Measurements from ENCODE around the gene UMPS. TPM values are rescaled to one million over a fixed set of nuclear protein-coding genes. Genes with fewer than 3 reads are reported as not detected.

Gene UMPS
- total RNA-seq, 1 donor from 2014 or later, result 22.2 TPM

GRCh38 chr3:124758851-124759635, 28.8 kb downstream of the UMPS start:
- Histone ChIP-seq H3K4me3 (no peak overlapping the region), H3K36me3 (peaks cover 14% of the 10 kb centered on the region), H3K4me1 (peaks cover 3% of the 10 kb centered on the region), H3K27me3 (no peaks in the 10 kb centered on the region), H3K27ac (no peak overlapping the region), H3K9me3 (no peaks in the 10 kb centered on the region)
- ATAC-seq (no peak), DNase-seq (no peak)
- intact Hi-C loops (cut with DNase I), result no loop called here
- TF ChIP-seq, protein P1, sequence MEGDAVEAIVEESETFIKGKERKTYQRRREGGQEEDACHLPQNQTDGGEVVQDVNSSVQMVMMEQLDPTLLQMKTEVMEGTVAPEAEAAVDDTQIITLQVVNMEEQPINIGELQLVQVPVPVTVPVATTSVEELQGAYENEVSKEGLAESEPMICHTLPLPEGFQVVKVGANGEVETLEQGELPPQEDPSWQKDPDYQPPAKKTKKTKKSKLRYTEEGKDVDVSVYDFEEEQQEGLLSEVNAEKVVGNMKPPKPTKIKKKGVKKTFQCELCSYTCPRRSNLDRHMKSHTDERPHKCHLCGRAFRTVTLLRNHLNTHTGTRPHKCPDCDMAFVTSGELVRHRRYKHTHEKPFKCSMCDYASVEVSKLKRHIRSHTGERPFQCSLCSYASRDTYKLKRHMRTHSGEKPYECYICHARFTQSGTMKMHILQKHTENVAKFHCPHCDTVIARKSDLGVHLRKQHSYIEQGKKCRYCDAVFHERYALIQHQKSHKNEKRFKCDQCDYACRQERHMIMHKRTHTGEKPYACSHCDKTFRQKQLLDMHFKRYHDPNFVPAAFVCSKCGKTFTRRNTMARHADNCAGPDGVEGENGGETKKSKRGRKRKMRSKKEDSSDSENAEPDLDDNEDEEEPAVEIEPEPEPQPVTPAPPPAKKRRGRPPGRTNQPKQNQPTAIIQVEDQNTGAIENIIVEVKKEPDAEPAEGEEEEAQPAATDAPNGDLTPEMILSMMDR (IDR thresholded peaks at IDR 0.05), result no peak

DNA sequence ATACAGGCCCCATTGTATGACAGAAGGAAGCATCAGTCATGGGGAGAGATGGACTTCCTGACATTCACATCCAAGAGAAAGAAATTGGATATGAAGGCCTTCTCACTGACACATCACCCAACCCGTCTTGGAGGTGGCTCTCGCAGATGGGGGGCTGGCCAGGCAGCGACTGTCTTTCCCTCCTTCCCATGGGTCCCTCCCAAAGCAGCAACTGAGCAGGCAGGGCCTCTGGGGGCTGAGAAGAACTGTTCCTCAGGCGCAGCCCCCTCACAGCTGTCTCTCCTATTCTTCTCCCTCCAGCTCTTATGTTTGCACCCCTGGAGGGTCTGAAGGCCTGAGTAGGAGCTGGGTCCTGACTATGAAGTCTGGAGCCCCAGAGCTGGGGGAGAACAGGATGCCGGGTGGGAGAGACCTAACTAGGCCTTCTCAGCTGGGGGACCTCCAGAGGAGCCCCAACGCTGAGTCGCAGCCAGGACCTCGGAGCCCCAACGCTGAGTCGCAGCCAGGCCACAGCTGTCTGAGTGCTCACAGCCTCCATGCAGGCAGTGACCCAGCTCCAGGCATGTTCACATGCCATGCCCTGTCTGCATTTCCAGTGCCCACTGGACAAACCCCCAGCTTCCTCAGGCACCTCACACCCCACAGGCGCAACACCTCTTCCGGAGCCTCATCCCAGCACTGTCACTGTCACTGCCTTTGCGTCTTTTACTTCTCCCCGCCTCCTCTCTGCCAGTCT, 29.6 kb downstream of the UMPS start:
- DNase-seq, result no peak
- no peak overlapping the region for H3K27ac ChIP-seq

GRCh38 chr3:124760601-124761000, 30.3 kb downstream of the UMPS start:
- Histone ChIP-seq H3K36me3 (peaks cover 29% of the 10 kb centered on the region), H3K9me3 (no peaks in the 10 kb centered on the region), H3K4me3 (no peak overlapping the region), H3K4me1 (peaks cover 3% of the 10 kb centered on the region), H3K27me3 (no peaks in the 10 kb centered on the region), H3K27ac (no peak overlapping the region)
- intact Hi-C loops (cut with DNase I), result loop anchor here (5.0 kb wide), 1 partner anchor 142 kb away; no protein-coding TSS in a partner anchor
- DNase-seq (no peak), ATAC-seq (peak; percentile 23)
- TF ChIP-seq, protein P1 (IDR thresholded peaks at IDR 0.05), result no peak

More for the DNA sequence above, 29.6 kb downstream of the UMPS start:
- Histone ChIP-seq H3K36me3 (peaks cover 22% of the 10 kb centered on the region), H3K9me3 (no peaks in the 10 kb centered on the region), H3K27me3 (no peaks in the 10 kb centered on the region), H3K4me3 (no peak overlapping the region), H3K4me1 (peaks cover 3% of the 10 kb centered on the region)
- TF ChIP-seq, protein P1 (IDR thresholded peaks at IDR 0.05), result no peak
- intact Hi-C loops (cut with DNase I), result loop anchor here (5.0 kb wide), 1 partner anchor 142 kb away; no protein-coding TSS in a partner anchor
- ATAC-seq, result no peak

DNA sequence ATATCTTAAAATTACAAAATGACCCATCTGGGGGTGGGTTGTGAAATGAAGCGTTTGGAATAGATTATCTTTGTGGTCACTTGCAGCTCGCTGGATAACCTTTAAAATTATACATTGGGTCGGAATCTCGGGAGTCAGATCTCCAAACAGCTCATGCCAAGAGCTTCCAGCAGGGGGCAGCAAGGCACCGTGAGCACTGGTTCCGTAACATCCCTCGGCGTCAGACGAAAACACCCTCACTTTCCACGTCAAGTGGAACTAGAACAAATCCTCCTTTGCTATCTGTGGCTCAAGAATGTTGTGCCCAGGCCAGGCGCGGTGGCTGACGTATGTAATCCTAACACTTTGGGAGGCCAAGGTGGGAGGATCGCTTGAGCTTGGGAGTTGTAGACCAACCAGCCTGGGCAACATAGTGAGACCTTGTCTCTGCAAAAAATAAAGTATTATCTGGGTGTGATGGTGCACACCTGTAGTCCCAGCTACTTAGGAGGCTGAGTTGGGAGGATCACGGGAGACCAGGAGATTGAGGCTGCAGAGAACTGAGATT, 31.1 kb downstream of the UMPS start:
- Histone ChIP-seq H3K27ac (no peak overlapping the region), H3K36me3 (peaks cover 34% of the 10 kb centered on the region), H3K27me3 (no peaks in the 10 kb centered on the region), H3K9me3 (no peaks in the 10 kb centered on the region), H3K4me3 (no peak overlapping the region), H3K4me1 (peaks cover 3% of the 10 kb centered on the region)
- intact Hi-C loops (cut with DNase I), result loop anchor here (5.0 kb wide), 1 partner anchor 141 kb away; no protein-coding TSS in a partner anchor
- DNase-seq (peak; percentile 88), ATAC-seq (peak; percentile 95)
- TF ChIP-seq, protein P1 (IDR thresholded peaks at IDR 0.05), result peak; percentile 95

DNA sequence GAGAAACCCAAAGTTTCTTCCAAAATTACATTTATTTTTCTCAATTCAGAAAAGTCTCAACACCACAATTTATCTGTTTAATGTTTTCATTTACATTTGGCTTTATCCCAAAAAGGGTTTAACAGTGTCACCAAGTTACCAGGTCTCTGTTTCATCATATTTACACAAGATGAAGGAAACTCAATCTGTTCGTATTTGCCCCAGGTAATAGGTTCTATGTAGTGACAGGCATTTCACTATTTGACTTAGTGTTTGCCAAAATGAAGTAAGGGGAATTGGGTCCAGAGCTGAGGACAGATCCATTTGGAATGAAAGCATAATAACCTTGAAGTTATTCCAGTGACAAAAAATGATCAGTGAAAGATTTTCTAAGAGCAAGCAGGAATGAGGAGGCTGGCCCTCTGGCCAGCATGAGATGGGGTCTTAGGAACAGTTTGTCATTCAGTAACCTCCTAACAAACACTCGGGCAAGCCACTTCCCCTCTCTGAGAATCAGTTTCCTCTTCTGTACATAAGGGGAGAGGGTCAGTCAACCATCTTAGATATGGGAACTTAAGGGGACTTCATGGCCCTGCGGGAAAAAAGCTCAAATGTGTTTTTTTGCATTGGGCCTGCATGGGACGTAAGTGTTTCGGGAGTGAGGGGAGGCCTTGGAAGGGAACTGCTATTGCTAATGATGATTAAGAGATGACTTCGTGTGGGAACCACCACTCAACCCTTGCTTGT, 31.8 kb downstream of the UMPS start:
- TF ChIP-seq, protein P1 (IDR thresholded peaks at IDR 0.05), result no peak
- Histone ChIP-seq H3K4me1 (peaks cover 3% of the 10 kb centered on the region), H3K9me3 (no peaks in the 10 kb centered on the region), H3K27ac (no peak overlapping the region), H3K36me3 (peaks cover 34% of the 10 kb centered on the region), H3K4me3 (no peak overlapping the region), H3K27me3 (no peaks in the 10 kb centered on the region)
- ATAC-seq (no peak), DNase-seq (no peak)
- intact Hi-C loops (cut with DNase I), result loop anchor here (5.0 kb wide), 1 partner anchor 140 kb away; no protein-coding TSS in a partner anchor
